Measurements from ENCODE around the gene CEACAM7.

GRCh38 chr19:41670755-41671154 is 17.3 kb downstream of the CEACAM7 start:
- TF ChIP-seq CTCF (conservative IDR thresholded peaks at IDR 0.05) (no peak), EZH2 (IDR thresholded peaks at IDR 0.05; ENCODE audit: low read depth) (no peak)
